Stomach (tissue), 9 donors: ENCODE results near the gene CXCR2. TPM values are rescaled to one million over a fixed set of nuclear protein-coding genes. Genes with fewer than 3 reads are reported as not detected.

Experiments used
- DNase-seq, 2 donors: peaks; one replicate each; pipeline versions ENCODE4 v3.0.0 to v3.0.0-alpha.2; 2013 to 2019
- H3K27ac ChIP-seq, 5 donors: fragments of 200-600 bp in 4 of 5; sonication (generic) in 4 of 5; one replicate each; pipeline ENCODE4 v1.5.1; 2013 to 2019; ENCODE audit warnings: mild to moderate bottlenecking in 1 of 5, moderate library complexity in 1 of 5
- H3K27me3 ChIP-seq, 3 donors: fragments of 200-600 bp; sonication (generic); one replicate each; pipeline ENCODE4 v1.5.1; 2017 to 2019; ENCODE audit warnings: mixed run types in 1 of 3
- H3K36me3 ChIP-seq, 4 donors: fragments of 200-600 bp; sonication (generic); 1 replicate in 3 of 4; 2 replicates in 1 of 4; pipeline ENCODE4 v1.5.1; 2016 to 2019
- H3K4me1 ChIP-seq, 4 donors: fragments of 200-600 bp; sonication (generic); one replicate each; pipeline ENCODE4 v1.5.1; 2016 to 2019
- H3K4me3 ChIP-seq, 4 donors: fragments of 200-600 bp; sonication (generic) in 3 of 4; one replicate each; pipeline ENCODE4 v1.5.1; 2016 to 2019; ENCODE audit warnings: mild to moderate bottlenecking in 1 of 4
- H3K9me3 ChIP-seq, 4 donors: fragments of 200-600 bp; sonication (generic); one replicate each; pipeline ENCODE4 v1.5.1; 2016 to 2019
- CTCF ChIP-seq, 7 experiments: fragments of 450-650 bp in 4 of 7; fragments of 200-600 bp in 3 of 7; sonication (generic) in 3 of 7; IDR thresholded peaks; one replicate each; pipeline ENCODE4 v1.5.1; 2016 to 2019; ENCODE audit warnings: antibody characterized with exemption in 7 of 7, control low read depth in 2 of 7, mild to moderate bottlenecking in 1 of 7
- EP300 ChIP-seq: sonication (generic); formaldehyde crosslinking; IDR thresholded peaks from one replicate; pipeline ENCODE4 v1.6.1; 2017; ENCODE audit warnings: antibody characterized with exemption
- POLR2A ChIP-seq, 4 donors: fragments of 450-650 bp; IDR thresholded peaks; one replicate each; pipeline ENCODE4 v1.6.1; 2016; ENCODE audit warnings: antibody characterized with exemption in 4 of 4, control low read depth in 2 of 4, mild to moderate bottlenecking in 1 of 4, moderate library complexity in 1 of 4
- POLR2AphosphoS5 ChIP-seq, 3 donors: sonication (generic); formaldehyde crosslinking; IDR thresholded peaks; one replicate each; pipeline ENCODE4 v1.6.1; 2016; ENCODE audit warnings: antibody characterized with exemption in 3 of 3
- WGBS, 5 donors: extraction: QIAGEN DNeasy Blood & Tissue Kit in 3 of 5; methylation state at CpG; one replicate each; pipeline versions ENCODE4 v1.1.5 to v1.1.7; 2013 to 2018; 5-methylcytosine and 5-hydroxymethylcytosine counted together
- intact Hi-C: fragments of 100-400 bp; cut with DNase I; formaldehyde crosslinking; loops from one replicate; pipeline ENCODE4 v1.15.1; 2023; ENCODE audit warnings: low total_unique reads
- polyA plus RNA-seq, 3 donors: library from polyadenylated mRNA; stranded (reverse); fragments of 200-250 nt; gene quantifications; one replicate each; pipeline ENCODE4 v1.2.3, GENCODE V29; 2013
- total RNA-seq, 5 donors: library from RNA; depleted of rRNA; stranded (reverse); fragments of >200 nt; gene quantifications; one replicate each; pipeline versions ENCODE4 v1.1.0 to v1.2.3, GENCODE V29; 2014 to 2016
- donor health status: healthy with polysubstance abuse.
- donor health status: Bipolar disorder and iron deficiency.
- donor health status: healthy.

The CXCR2 gene
- total and polyA plus RNA-seq, 8 donors, result 0.37 to 2.3 (median 1.2) TPM; not detected in 3

- Histone ChIP-seq H3K36me3 (no peaks in the 10 kb centered on the region), H3K9me3 (peaks cover 0 to 15% (median 6%) of the 10 kb centered on the region in 4 donors), H3K27me3 (peaks cover 0 to 4% (median 0%) of the 10 kb centered on the region in 3 donors), H3K4me1 (no peaks in the 10 kb centered on the region), H3K27ac (no peak overlapping the region), H3K4me3 (no peak overlapping the region)
- TF ChIP-seq EP300 (no peak), CTCF (IDR thresholded peaks at IDR 0.05) (no peak), POLR2AphosphoS5 (IDR thresholded peaks at IDR 0.05) (no peak), POLR2A (IDR thresholded peaks at IDR 0.05) (no peak)
- no peak for DNase-seq
- 82 to 86% (median 85%) methylated on average over 7 of the region's 7 CpGs for WGBS, 5 donors
- intact Hi-C loops, result no loop called here
Measured at GRCh38 chr2:218081695-218082094, 44.1 kb upstream of the CXCR2 start.

GRCh38 chr2:218082586-218083351 is 43.1 kb upstream of the CXCR2 start:
- 69 to 77% (median 75%) methylated on average over 12 to 14 of the region's 14 CpGs for WGBS, 5 donors
- no peaks in the 10 kb centered on the region for H3K4me1 ChIP-seq
- no peak overlapping the region for H3K27ac ChIP-seq
- DNase-seq, result no peak
- H3K36me3 ChIP-seq, result no peaks in the 10 kb centered on the region
- H3K4me3 ChIP-seq, result no peak overlapping the region
- peaks cover 0 to 4% (median 0%) of the 10 kb centered on the region in 3 donors for H3K27me3 ChIP-seq
- H3K9me3 ChIP-seq, result peaks cover 0 to 24% (median 12%) of the 10 kb centered on the region in 4 donors
- intact Hi-C loops, result no loop called here
- TF ChIP-seq POLR2A (IDR thresholded peaks at IDR 0.05) (no peak), EP300 (no peak), CTCF (IDR thresholded peaks at IDR 0.05) (no peak), POLR2AphosphoS5 (IDR thresholded peaks at IDR 0.05) (no peak)

GRCh38 chr2:218083352-218083676 is 42.5 kb upstream of the CXCR2 start:
- Histone ChIP-seq H3K27ac (no peak overlapping the region), H3K9me3 (peaks cover 0 to 24% (median 12%) of the 10 kb centered on the region in 4 donors), H3K27me3 (peaks cover 0 to 4% (median 0%) of the 10 kb centered on the region in 3 donors), H3K36me3 (no peaks in the 10 kb centered on the region), H3K4me3 (no peak overlapping the region), H3K4me1 (no peaks in the 10 kb centered on the region)
- DNase-seq, result no peak
- intact Hi-C loops, result no loop called here
- WGBS, 5 donors, result 75 to 87% (median 77%) methylated on average over 3 of the region's 3 CpGs
- TF ChIP-seq CTCF (IDR thresholded peaks at IDR 0.05) (no peak), POLR2AphosphoS5 (IDR thresholded peaks at IDR 0.05) (no peak), EP300 (no peak), POLR2A (IDR thresholded peaks at IDR 0.05) (no peak)

- Histone ChIP-seq H3K36me3 (no peaks in the 10 kb centered on the region), H3K4me3 (no peak overlapping the region), H3K9me3 (peaks cover 0 to 24% (median 12%) of the 10 kb centered on the region in 4 donors), H3K27ac (no peak overlapping the region), H3K27me3 (peaks cover 0 to 15% (median 0%) of the 10 kb centered on the region in 3 donors), H3K4me1 (no peaks in the 10 kb centered on the region)
- no peak for TF ChIP-seq POLR2AphosphoS5 (IDR thresholded peaks at IDR 0.05)
- no peak for TF ChIP-seq CTCF (IDR thresholded peaks at IDR 0.05)
- no peak for TF ChIP-seq POLR2A (IDR thresholded peaks at IDR 0.05)
- TF ChIP-seq EP300, result no peak
- no peak for DNase-seq
- intact Hi-C loops, result no loop called here
Measured at GRCh38 chr2:218086478-218086877, 39.4 kb upstream of the CXCR2 start.
